GM12878 (cell line): ENCODE data around the gene BICD1. TPM values are rescaled to one million over a fixed set of nuclear protein-coding genes. Genes with fewer than 3 reads are reported as not detected.

Experiments
- ATAC-seq: fragments of 200-7000 bp; cut with Tn5 transposase; 3 replicates; pipeline ENCODE4 v1.9.1; 2020; ENCODE audit warnings: mild to moderate bottlenecking, moderate library complexity
- BruUV-seq: library from RNA; stranded (reverse); fragments of 400-500 nt; replicated peaks from 2 replicates; lab custom pipeline; 2021; lab: Mats Ljungman, UMichigan
- CTCF ChIA-PET: fragments of 300-600 bp; sonication (Branson Sonifier 250); formaldehyde crosslinking; extraction: SDS; loops from one replicate; lab custom pipeline; 2021; ENCODE audit warnings: inconsistent platforms; lab: Yijun Ruan, JAX
- POLR2A ChIA-PET: fragments of 350-600 bp; formaldehyde crosslinking; extraction: SDS; loops from one replicate; lab custom pipeline; 2021; ENCODE audit warnings: inconsistent platforms; lab: Charles Lee
- RAD21 ChIA-PET: fragments of 300-600 bp; sonication (Branson Sonifier 250); formaldehyde crosslinking; loops from one replicate; lab custom pipeline; 2023; ENCODE audit warnings: antibody characterized with exemption; ENCODE audit not compliant: unreplicated experiment; lab: Charles Lee
- SMC1A ChIA-PET: fragments of 300-600 bp; sonication (Branson Sonifier 250); formaldehyde crosslinking; loops from one replicate; lab custom pipeline; 2023; ENCODE audit not compliant: unreplicated experiment, uncharacterized antibody; lab: Charles Lee
- DNase-seq: peaks from one replicate; pipeline ENCODE4 v3.0.0-alpha.2; 2011; ENCODE audit warnings: low read depth, low spot score
- FAIRE-seq: peaks from 3 replicates; lab custom pipeline; 2011; peaks lifted over from hg19 to GRCh38; lab: Jason Lieb, UNC
- H2AFZ ChIP-seq: 2 replicates; pipeline ENCODE4 v1.6.0; 2011; ENCODE audit warnings: low read depth, low read length, control low read depth; ENCODE audit not compliant: control insufficient read depth
- H3K27ac ChIP-seq: 2 replicates; pipeline ENCODE4 v1.5.1; 2011; ENCODE audit warnings: control low read depth; ENCODE audit not compliant: control insufficient read depth, insufficient read depth
- H3K27me3 ChIP-seq, 2 experiments: replicated peaks in 1 of 2; 2 replicates each; pipeline versions ENCODE4 v1.6.0 to v1.6.1; 2011; ENCODE audit warnings: low read length in 1 of 2; ENCODE audit not compliant: control insufficient read depth in 2 of 2, insufficient read depth in 2 of 2
- H3K36me3 ChIP-seq, 2 experiments: 2 replicates each; pipeline ENCODE4 v1.5.1; 2011; ENCODE audit warnings: low read length in 1 of 2; ENCODE audit not compliant: control insufficient read depth in 2 of 2, insufficient read depth in 2 of 2
- H3K4me1 ChIP-seq: 2 replicates; pipeline ENCODE4 v1.6.1; 2011; ENCODE audit warnings: mild to moderate bottlenecking, low read length, moderate library complexity, mixed read lengths; ENCODE audit not compliant: control insufficient read depth, insufficient read depth
- H3K4me2 ChIP-seq: 2 replicates; pipeline ENCODE4 v1.6.0; 2011; ENCODE audit warnings: control low read depth; ENCODE audit not compliant: control insufficient read depth, insufficient read depth
- H3K4me3 ChIP-seq: fragments of 200-600 bp; sonication (generic); 2 replicates; pipeline ENCODE4 v1.5.1; 2016
- H3K79me2 ChIP-seq: 2 replicates; pipeline ENCODE4 v1.6.0; 2011; ENCODE audit warnings: low read length; ENCODE audit not compliant: control insufficient read depth, insufficient read depth
- H3K9ac ChIP-seq: 2 replicates; pipeline ENCODE4 v1.8.0; 2011; ENCODE audit warnings: low read length, control low read depth, mixed read lengths; ENCODE audit not compliant: control insufficient read depth, insufficient read depth
- H3K9me3 ChIP-seq: replicated peaks from 3 replicates; pipeline ENCODE4 v1.5.1; 2011; ENCODE audit warnings: mild to moderate bottlenecking, low read length; ENCODE audit not compliant: control insufficient read depth, insufficient read depth
- H4K20me1 ChIP-seq: 2 replicates; pipeline ENCODE4 v1.6.0; 2011; ENCODE audit not compliant: control insufficient read depth, insufficient read depth
- CHD1 ChIP-seq: IDR thresholded peaks from 2 replicates; pipeline ENCODE4 v1.6.1; 2012; ENCODE audit warnings: low read depth, low read length, improper control_type of control experiment
- GATAD2B ChIP-seq: fragments of 450-650 bp; conservative IDR thresholded peaks from 2 replicates; pipeline ENCODE4 v1.6.1; 2017; ENCODE audit warnings: low read depth, mild to moderate bottlenecking, moderate library complexity
- HDAC6 ChIP-seq: fragments of 200-600 bp; sonication (generic); IDR thresholded peaks from one replicate; pipeline ENCODE4 v1.8.0; 2017; ENCODE audit warnings: antibody characterized with exemption; ENCODE audit not compliant: unreplicated experiment
- KLF5 ChIP-seq: fragments of 450-650 bp; IDR thresholded peaks from 2 replicates; pipeline ENCODE4 v1.6.1; 2014; ENCODE audit warnings: mild to moderate bottlenecking; ENCODE audit not compliant: partially characterized antibody
- LARP7 ChIP-seq: fragments of 450-650 bp; IDR thresholded peaks from 2 replicates; pipeline ENCODE4 v1.6.1; 2017; ENCODE audit warnings: mild to moderate bottlenecking
- TBL1XR1 ChIP-seq: IDR thresholded peaks from 2 replicates; pipeline ENCODE4 v1.6.1; 2012; ENCODE audit warnings: low read depth, low read length, improper control_type of control experiment
- WGBS: methylation state at CpG from one replicate; pipeline ENCODE4 v1.1.6; 2016; ENCODE audit warnings: low lambda C conversion rate; ENCODE audit not compliant: insufficient replicate concordance, insufficient coverage; ENCODE audit errors: missing lambda C conversion rate; 5-methylcytosine and 5-hydroxymethylcytosine counted together
- in situ Hi-C: fragments of 300-500 bp; cut with MboI; formaldehyde crosslinking; loops from 9 replicates; pipeline ENCODE4 v1.14.3; 2018; ENCODE audit warnings: mixed read lengths
- intact Hi-C: fragments of 100-400 bp; cut with micrococcal nuclease; formaldehyde crosslinking; loops from one replicate; pipeline ENCODE4 v1.14.2; 2022; ENCODE audit not compliant: unreplicated experiment
- polyA plus RNA-seq, 11 experiments: library from polyadenylated mRNA; depleted of rRNA in 4 of 11; unstranded in 6 of 11; stranded (reverse) in 5 of 11; fragments of >200 nt; fragmentation: Nextera tagmentation in 4 of 11; fragmentation: Illumina TruSeq in 1 of 11; extraction: Ambion mirVana in 4 of 11; extraction: Trizol in 1 of 11; gene quantifications; 1 replicate in 1 of 11; 2 replicates in 10 of 11; pipeline versions ENCODE4 v1.2.1 to v1.2.3, GENCODE V29; 2011 to 2016; ENCODE audit warnings: inconsistent platforms in 2 of 11, missing spikeins in 2 of 11, low read depth in 1 of 11
- total RNA-seq, 4 experiments: library from RNA; depleted of rRNA in 3 of 4; stranded (reverse); fragments of >200 nt in 3 of 4; fragmentation: Illumina TruSeq in 1 of 4; extraction: Trizol in 1 of 4; gene quantifications; 2 replicates each; pipeline versions ENCODE4 v1.2.1 to v1.2.3, GENCODE V29; 2013 to 2021
- TF ChIP-seq, protein P1 (sequence below): fragments of 450-650 bp; IDR thresholded peaks from 2 replicates; pipeline ENCODE4 v1.6.1; 2017; ENCODE audit warnings: mild to moderate bottlenecking, moderate library complexity
- TF ChIP-seq, protein P2 (sequence below): IDR thresholded peaks from 2 replicates; pipeline ENCODE4 v1.6.1; 2012; ENCODE audit warnings: mild to moderate bottlenecking, low read depth, low read length

Gene BICD1
- total and polyA plus RNA-seq, 10 of the 15 experiments (the other 5 are each of a cell fraction or from before 2014, with no cell fraction given), result 4.7 to 32.5 (median 14.4) TPM

- TF ChIP-seq, protein P1, sequence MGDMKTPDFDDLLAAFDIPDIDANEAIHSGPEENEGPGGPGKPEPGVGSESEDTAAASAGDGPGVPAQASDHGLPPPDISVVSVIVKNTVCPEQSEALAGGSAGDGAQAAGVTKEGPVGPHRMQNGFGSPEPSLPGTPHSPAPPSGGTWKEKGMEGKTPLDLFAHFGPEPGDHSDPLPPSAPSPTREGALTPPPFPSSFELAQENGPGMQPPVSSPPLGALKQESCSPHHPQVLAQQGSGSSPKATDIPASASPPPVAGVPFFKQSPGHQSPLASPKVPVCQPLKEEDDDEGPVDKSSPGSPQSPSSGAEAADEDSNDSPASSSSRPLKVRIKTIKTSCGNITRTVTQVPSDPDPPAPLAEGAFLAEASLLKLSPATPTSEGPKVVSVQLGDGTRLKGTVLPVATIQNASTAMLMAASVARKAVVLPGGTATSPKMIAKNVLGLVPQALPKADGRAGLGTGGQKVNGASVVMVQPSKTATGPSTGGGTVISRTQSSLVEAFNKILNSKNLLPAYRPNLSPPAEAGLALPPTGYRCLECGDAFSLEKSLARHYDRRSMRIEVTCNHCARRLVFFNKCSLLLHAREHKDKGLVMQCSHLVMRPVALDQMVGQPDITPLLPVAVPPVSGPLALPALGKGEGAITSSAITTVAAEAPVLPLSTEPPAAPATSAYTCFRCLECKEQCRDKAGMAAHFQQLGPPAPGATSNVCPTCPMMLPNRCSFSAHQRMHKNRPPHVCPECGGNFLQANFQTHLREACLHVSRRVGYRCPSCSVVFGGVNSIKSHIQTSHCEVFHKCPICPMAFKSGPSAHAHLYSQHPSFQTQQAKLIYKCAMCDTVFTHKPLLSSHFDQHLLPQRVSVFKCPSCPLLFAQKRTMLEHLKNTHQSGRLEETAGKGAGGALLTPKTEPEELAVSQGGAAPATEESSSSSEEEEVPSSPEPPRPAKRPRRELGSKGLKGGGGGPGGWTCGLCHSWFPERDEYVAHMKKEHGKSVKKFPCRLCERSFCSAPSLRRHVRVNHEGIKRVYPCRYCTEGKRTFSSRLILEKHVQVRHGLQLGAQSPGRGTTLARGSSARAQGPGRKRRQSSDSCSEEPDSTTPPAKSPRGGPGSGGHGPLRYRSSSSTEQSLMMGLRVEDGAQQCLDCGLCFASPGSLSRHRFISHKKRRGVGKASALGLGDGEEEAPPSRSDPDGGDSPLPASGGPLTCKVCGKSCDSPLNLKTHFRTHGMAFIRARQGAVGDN, result no peak
- no peak for TF ChIP-seq TBL1XR1
Measured at GRCh38 chr12:32115404-32116104, 8.9 kb downstream of the BICD1 start (continued).

DNA sequence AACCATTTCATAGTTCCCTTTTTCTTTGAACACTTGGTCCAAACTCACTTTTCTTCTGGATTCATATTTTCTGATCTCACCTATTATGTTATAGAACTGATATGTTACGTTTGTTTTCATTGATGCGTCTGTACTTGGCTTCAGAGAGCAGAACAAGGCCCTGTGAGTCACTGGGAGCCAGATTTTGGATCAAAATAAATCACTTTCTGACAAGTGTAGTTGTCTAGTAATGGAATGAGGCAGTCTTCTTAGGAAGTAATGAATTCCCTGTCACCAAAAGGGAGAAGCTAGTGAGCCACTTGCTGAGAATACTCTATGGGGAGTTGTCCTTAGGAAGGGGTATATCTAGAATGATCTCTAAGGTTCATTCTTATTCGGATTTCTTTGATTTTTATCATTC, 10.2 kb downstream of the BICD1 start:
- WGBS, result 98% methylated on average over 3 of the region's 3 CpGs
- Histone ChIP-seq H3K9me3 (no peaks in the 10 kb centered on the region), H3K4me3 (no peak overlapping the region), H3K4me2 (no peak overlapping the region), H4K20me1 (no peaks in the 10 kb centered on the region), H3K27ac (no peak overlapping the region), H2AFZ (no peak overlapping the region), H3K36me3 (0 out of 4 replicates have a peak, but pooled peaks cover 0 to 4% of the 10 kb centered on the region in 2 experiments), H3K79me2 (no peaks in the 10 kb centered on the region; the same call in none of the 2 replicates), H3K9ac (no peak overlapping the region), H3K27me3 (no peaks in the 10 kb centered on the region), H3K4me1 (peaks cover 12% of the 10 kb centered on the region; the same call in 1 of the 2 replicates)
- ChIA-PET RAD21 (no interaction called here), SMC1A (interaction anchor here (0.6 to 1.0 kb wide), 5 partner anchors 35 to 541 kb away, joined by 3 read pairs; no protein-coding TSS in a partner anchor), POLR2A (no interaction called here), CTCF (interaction anchor here (0.9 to 1.0 kb wide), 2 partner anchors 10 to 463 kb away, joined by 3 read pairs; no protein-coding TSS in a partner anchor)
- no TSS peak for BruUV-seq
- ATAC-seq (no peak), FAIRE-seq (no peak), DNase-seq (no peak)
- no peak for TF ChIP-seq KLF5
- TF ChIP-seq HDAC6, result no peak
- no peak for TF ChIP-seq GATAD2B
- TF ChIP-seq, protein P2, sequence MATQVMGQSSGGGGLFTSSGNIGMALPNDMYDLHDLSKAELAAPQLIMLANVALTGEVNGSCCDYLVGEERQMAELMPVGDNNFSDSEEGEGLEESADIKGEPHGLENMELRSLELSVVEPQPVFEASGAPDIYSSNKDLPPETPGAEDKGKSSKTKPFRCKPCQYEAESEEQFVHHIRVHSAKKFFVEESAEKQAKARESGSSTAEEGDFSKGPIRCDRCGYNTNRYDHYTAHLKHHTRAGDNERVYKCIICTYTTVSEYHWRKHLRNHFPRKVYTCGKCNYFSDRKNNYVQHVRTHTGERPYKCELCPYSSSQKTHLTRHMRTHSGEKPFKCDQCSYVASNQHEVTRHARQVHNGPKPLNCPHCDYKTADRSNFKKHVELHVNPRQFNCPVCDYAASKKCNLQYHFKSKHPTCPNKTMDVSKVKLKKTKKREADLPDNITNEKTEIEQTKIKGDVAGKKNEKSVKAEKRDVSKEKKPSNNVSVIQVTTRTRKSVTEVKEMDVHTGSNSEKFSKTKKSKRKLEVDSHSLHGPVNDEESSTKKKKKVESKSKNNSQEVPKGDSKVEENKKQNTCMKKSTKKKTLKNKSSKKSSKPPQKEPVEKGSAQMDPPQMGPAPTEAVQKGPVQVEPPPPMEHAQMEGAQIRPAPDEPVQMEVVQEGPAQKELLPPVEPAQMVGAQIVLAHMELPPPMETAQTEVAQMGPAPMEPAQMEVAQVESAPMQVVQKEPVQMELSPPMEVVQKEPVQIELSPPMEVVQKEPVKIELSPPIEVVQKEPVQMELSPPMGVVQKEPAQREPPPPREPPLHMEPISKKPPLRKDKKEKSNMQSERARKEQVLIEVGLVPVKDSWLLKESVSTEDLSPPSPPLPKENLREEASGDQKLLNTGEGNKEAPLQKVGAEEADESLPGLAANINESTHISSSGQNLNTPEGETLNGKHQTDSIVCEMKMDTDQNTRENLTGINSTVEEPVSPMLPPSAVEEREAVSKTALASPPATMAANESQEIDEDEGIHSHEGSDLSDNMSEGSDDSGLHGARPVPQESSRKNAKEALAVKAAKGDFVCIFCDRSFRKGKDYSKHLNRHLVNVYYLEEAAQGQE, result no peak
- TF ChIP-seq LARP7, result no peak
- no peak for TF ChIP-seq CHD1
- in situ Hi-C loops (no loop called here), intact Hi-C loops (no loop called here)
